HepG2 (cell line): ENCODE measurements around the gene MFAP4. TPM values are rescaled to one million over a fixed set of nuclear protein-coding genes. Genes with fewer than 3 reads are reported as not detected.

Source experiments
- ATAC-seq: fragments of 200-7000 bp; cut with Tn5 transposase; 3 replicates; pipeline ENCODE4 v1.9.1; 2020; ENCODE audit warnings: mild to moderate bottlenecking, moderate library complexity
- BruUV-seq: library from RNA; stranded (reverse); fragments of 400-500 nt; replicated peaks from 2 replicates; lab custom pipeline; 2021; lab: Mats Ljungman, UMichigan
- CTCF ChIA-PET: fragments of 300-600 bp; formaldehyde crosslinking; extraction: SDS; loops from one replicate; lab custom pipeline; 2021; ENCODE audit warnings: low total read pairs, inconsistent platforms, low intra/inter-chr PET ratio; lab: Yijun Ruan, JAX
- POLR2A ChIA-PET: fragments of 350-600 bp; sonication (Branson Sonifier 250); formaldehyde crosslinking; loops from one replicate; lab custom pipeline; 2020; ENCODE audit warnings: antibody characterized with exemption, inconsistent platforms; lab: Yijun Ruan, JAX
- DNase-seq: peaks from one replicate; pipeline ENCODE4 v3.0.0-alpha.2; 2015; ENCODE audit warnings: low spot score
- FAIRE-seq: peaks from 3 replicates; lab custom pipeline; 2011; peaks lifted over from hg19 to GRCh38; lab: Jason Lieb, UNC
- H2AFZ ChIP-seq: one replicate; pipeline ENCODE4 v1.6.1; 2011; ENCODE audit warnings: low read length, inconsistent platforms
- H3K27ac ChIP-seq: fragments of 300-600 bp; 3 replicates; pipeline ENCODE4 v1.8.0; 2011; ENCODE audit warnings: mixed run types, mild to moderate bottlenecking, mixed read lengths, low read length, inconsistent platforms; ENCODE audit not compliant: insufficient read depth; ENCODE audit errors: extremely low read length
- H3K27me3 ChIP-seq, 2 experiments: fragments of 200-600 bp in 1 of 2; 2 replicates in 1 of 2; 3 replicates in 1 of 2; pipeline versions ENCODE4 v1.6.0 to v1.8.0; 2011; ENCODE audit warnings: low read length in 2 of 2, mild to moderate bottlenecking in 2 of 2, moderate library complexity in 2 of 2, inconsistent platforms in 1 of 2; ENCODE audit not compliant: insufficient read depth in 2 of 2, control insufficient read depth in 1 of 2
- H3K36me3 ChIP-seq, 2 experiments: fragments of 200-600 bp in 1 of 2; replicated peaks in 1 of 2; 2 replicates in 1 of 2; 3 replicates in 1 of 2; pipeline versions ENCODE4 v1.5.1 to v1.8.0; 2011; ENCODE audit warnings: low read length in 2 of 2, inconsistent platforms in 1 of 2; ENCODE audit not compliant: insufficient read depth in 2 of 2, control insufficient read depth in 1 of 2
- H3K4me1 ChIP-seq: 2 replicates; pipeline ENCODE4 v1.5.1; 2012; ENCODE audit warnings: low read length, inconsistent platforms; ENCODE audit not compliant: insufficient read depth
- H3K4me2 ChIP-seq: 2 replicates; pipeline ENCODE4 v1.6.0; 2011; ENCODE audit warnings: low read depth, low read length, inconsistent platforms
- H3K4me3 ChIP-seq, 3 experiments: fragments of 200-600 bp in 1 of 3; sonication (generic), shearing (Covaris generic) in 1 of 3; replicated peaks in 1 of 3; 2 replicates each; pipeline ENCODE4 v1.5.1; 2011 to 2016; ENCODE audit warnings: low read length in 3 of 3, inconsistent platforms in 2 of 3, low read depth in 2 of 3, mild to moderate bottlenecking in 2 of 3, control low read depth in 1 of 3, mixed read lengths in 1 of 3; ENCODE audit not compliant: insufficient read depth in 1 of 3
- H3K79me2 ChIP-seq: one replicate; pipeline ENCODE4 v1.6.1; 2011; ENCODE audit warnings: low read length, inconsistent platforms; ENCODE audit not compliant: insufficient read depth
- H3K9ac ChIP-seq: 2 replicates; pipeline ENCODE4 v1.6.0; 2011; ENCODE audit warnings: mild to moderate bottlenecking, low read depth, low read length, inconsistent platforms; ENCODE audit not compliant: insufficient read depth
- H3K9me3 ChIP-seq: 2 replicates; pipeline ENCODE4 v1.5.1; 2012; ENCODE audit warnings: mild to moderate bottlenecking, low read length
- H4K20me1 ChIP-seq: 2 replicates; pipeline ENCODE4 v1.6.0; 2011; ENCODE audit warnings: inconsistent platforms, mild to moderate bottlenecking, low read length, moderate library complexity; ENCODE audit not compliant: insufficient read depth
- EP300 ChIP-seq, 3 experiments: sonication (generic) in 1 of 3; formaldehyde crosslinking in 1 of 3; IDR thresholded peaks; 2 replicates each; pipeline versions ENCODE4 v1.5.1 to v1.6.1; 2011 to 2020; ENCODE audit warnings: low read depth in 2 of 3, low read length in 2 of 3, borderline replicate concordance in 1 of 3, improper control_type of control experiment in 1 of 3, mild to moderate bottlenecking in 1 of 3, missing genetic modification reagents in 1 of 3, moderate library complexity in 1 of 3
- EZH2 ChIP-seq: conservative IDR thresholded peaks from 2 replicates; pipeline ENCODE4 v1.6.1; 2012; ENCODE audit warnings: mild to moderate bottlenecking, low read depth, low read length, moderate library complexity
- HIVEP1 ChIP-seq: sonication (generic); formaldehyde crosslinking; IDR thresholded peaks from 2 replicates; pipeline ENCODE4 v1.4.0; 2020; ENCODE audit warnings: mild to moderate bottlenecking, missing genetic modification reagents
- ZFP36L1 ChIP-seq: sonication (generic); formaldehyde crosslinking; IDR thresholded peaks from 2 replicates; pipeline ENCODE4 v1.8.0; 2022; ENCODE audit warnings: mild to moderate bottlenecking, missing genetic modification reagents, moderate library complexity
- WGBS: methylation state at CpG from one replicate; pipeline ENCODE4 v1.1.6; 2017; ENCODE audit warnings: low lambda C conversion rate; 5-methylcytosine and 5-hydroxymethylcytosine counted together
- in situ Hi-C: cut with HindIII; loops from 2 replicates; pipeline ENCODE4 v1.10.0; 2017; ENCODE audit warnings: low pct_unique_long_range_greater_than_20kb; ENCODE audit not compliant: extremely low pct_ligation_motif_present
- intact Hi-C: fragments of 100-400 bp; cut with micrococcal nuclease; formaldehyde crosslinking; loops from one replicate; pipeline ENCODE4 v1.10.0; 2022; ENCODE audit not compliant: unreplicated experiment
- polyA plus RNA-seq, 8 experiments: library from polyadenylated mRNA; depleted of rRNA in 3 of 8; stranded (reverse) in 7 of 8; unstranded in 1 of 8; fragments of >200 nt; fragmentation: Illumina TruSeq in 4 of 8; extraction: Trizol in 4 of 8; gene quantifications; 2 replicates each; pipeline versions ENCODE4 v1.2.1 to v1.2.3, GENCODE V29; 2011 to 2016; ENCODE audit warnings: low read depth in 4 of 8, missing spikeins in 1 of 8, mixed read lengths in 1 of 8; ENCODE audit not compliant: insufficient read depth in 1 of 8
- total RNA-seq, 5 experiments: library from RNA; depleted of rRNA; stranded (reverse); fragments of >200 nt; fragmentation: Illumina TruSeq; extraction: Trizol; gene quantifications; 2 replicates each; pipeline ENCODE4 v1.2.3, GENCODE V29; 2016; ENCODE audit warnings: low read depth in 1 of 5
- TF ChIP-seq, protein P1 (sequence below): sonication (generic); formaldehyde crosslinking; IDR thresholded peaks from 2 replicates; pipeline ENCODE4 v1.4.0; 2020; ENCODE audit warnings: missing genetic modification reagents
- TF ChIP-seq, protein P2 (sequence below): sonication (generic); formaldehyde crosslinking; IDR thresholded peaks from 2 replicates; pipeline ENCODE4 v1.5.1; 2020; ENCODE audit warnings: mild to moderate bottlenecking, missing genetic modification reagents, borderline replicate concordance
- TF ChIP-seq, protein P3 (sequence below): sonication (generic); formaldehyde crosslinking; IDR thresholded peaks from 2 replicates; pipeline ENCODE4 v1.5.0; 2020; ENCODE audit warnings: missing genetic modification reagents
- TF ChIP-seq, protein P4 (sequence below): sonication (generic); formaldehyde crosslinking; IDR thresholded peaks from 2 replicates; pipeline ENCODE4 v1.5.0; 2020; ENCODE audit warnings: mild to moderate bottlenecking, missing genetic modification reagents
- TF ChIP-seq, protein P5 (sequence below): sonication (generic); formaldehyde crosslinking; IDR thresholded peaks from 2 replicates; pipeline ENCODE4 v1.5.1; 2020; ENCODE audit warnings: missing genetic modification reagents, mild to moderate bottlenecking, borderline replicate concordance

Gene MFAP4
- total and polyA plus RNA-seq, 2 of the 13 experiments (the other 11 are each of a cell fraction or from before 2014, with no cell fraction given): 0.08 TPM; not detected in 1

DNA sequence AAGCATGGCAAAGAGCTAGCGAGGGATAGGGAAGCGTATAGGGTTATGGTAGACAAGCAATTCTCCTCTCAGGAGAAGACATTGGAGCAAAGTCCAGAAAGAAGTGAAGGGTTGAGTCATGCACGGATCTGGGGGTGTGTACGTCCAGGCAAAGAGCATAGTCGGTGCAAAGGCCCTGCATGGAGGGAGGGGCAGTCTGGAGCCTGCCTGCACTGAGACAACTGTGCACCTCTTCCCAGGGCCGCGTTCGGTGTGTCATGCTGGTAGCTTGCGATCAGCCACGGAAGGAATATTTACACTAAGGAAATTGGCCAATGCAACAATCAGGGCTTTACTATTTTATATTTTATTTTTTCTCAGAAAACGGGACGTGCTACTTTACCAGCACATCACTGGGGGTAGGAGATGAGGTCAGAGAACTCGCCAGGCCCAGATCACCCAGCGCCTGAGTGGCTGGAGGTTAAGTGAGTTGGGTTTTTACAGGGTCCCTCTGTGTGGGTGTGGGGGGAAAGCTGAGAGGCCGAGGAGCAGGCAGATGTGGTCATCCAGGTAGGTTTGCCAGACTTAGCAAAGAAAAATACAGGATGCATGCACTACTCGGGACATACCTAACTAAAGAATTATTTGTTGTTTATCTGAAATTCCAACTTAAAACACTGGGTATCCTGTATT, 17.7 kb downstream of the MFAP4 start:
- ATAC-seq: peak; percentile 60
- H2AFZ ChIP-seq: no peak overlapping the region
- FAIRE-seq: peak; percentile 80
- peak overlapping the region; percentile 6 for H3K27ac ChIP-seq
- CTCF ChIA-PET: no interaction called here
- H4K20me1 ChIP-seq: no peaks in the 10 kb centered on the region
- POLR2A ChIA-PET: interaction anchor here (2.0 to 2.7 kb wide), 2 partner anchors 9 to 31 kb away, joined by 8 to 29 read pairs; partner anchors contain the start of gene MAPK7
- in situ Hi-C loops (loop anchor here (10.0 kb wide), 1 partner anchor 396 kb away; no protein-coding TSS in a partner anchor), intact Hi-C loops (no loop called here)
- H3K9me3 ChIP-seq: no peaks in the 10 kb centered on the region
- no TSS peak for BruUV-seq
- H3K4me3 ChIP-seq: no peak overlapping the region
- H3K4me1 ChIP-seq: peaks cover 61% of the 10 kb centered on the region
- peak overlapping the region; percentile 60 for H3K4me2 ChIP-seq
- no peak overlapping the region for H3K9ac ChIP-seq
- no peaks in the 10 kb centered on the region for H3K79me2 ChIP-seq
- 34% methylated on average over 15 of the region's 16 CpGs for WGBS
- no peaks in the 10 kb centered on the region; a peak in 1 of 5 replicates for H3K36me3 ChIP-seq
- peak; percentile 43 for DNase-seq
- no peaks in the 10 kb centered on the region for H3K27me3 ChIP-seq
- TF ChIP-seq, protein P1, sequence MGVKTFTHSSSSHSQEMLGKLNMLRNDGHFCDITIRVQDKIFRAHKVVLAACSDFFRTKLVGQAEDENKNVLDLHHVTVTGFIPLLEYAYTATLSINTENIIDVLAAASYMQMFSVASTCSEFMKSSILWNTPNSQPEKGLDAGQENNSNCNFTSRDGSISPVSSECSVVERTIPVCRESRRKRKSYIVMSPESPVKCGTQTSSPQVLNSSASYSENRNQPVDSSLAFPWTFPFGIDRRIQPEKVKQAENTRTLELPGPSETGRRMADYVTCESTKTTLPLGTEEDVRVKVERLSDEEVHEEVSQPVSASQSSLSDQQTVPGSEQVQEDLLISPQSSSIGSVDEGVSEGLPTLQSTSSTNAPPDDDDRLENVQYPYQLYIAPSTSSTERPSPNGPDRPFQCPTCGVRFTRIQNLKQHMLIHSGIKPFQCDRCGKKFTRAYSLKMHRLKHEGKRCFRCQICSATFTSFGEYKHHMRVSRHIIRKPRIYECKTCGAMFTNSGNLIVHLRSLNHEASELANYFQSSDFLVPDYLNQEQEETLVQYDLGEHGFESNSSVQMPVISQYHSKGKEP (CRISPR knock-in tag): no peak
- no peak for TF ChIP-seq ZFP36L1 (CRISPR knock-in tag)
- TF ChIP-seq, protein P2, sequence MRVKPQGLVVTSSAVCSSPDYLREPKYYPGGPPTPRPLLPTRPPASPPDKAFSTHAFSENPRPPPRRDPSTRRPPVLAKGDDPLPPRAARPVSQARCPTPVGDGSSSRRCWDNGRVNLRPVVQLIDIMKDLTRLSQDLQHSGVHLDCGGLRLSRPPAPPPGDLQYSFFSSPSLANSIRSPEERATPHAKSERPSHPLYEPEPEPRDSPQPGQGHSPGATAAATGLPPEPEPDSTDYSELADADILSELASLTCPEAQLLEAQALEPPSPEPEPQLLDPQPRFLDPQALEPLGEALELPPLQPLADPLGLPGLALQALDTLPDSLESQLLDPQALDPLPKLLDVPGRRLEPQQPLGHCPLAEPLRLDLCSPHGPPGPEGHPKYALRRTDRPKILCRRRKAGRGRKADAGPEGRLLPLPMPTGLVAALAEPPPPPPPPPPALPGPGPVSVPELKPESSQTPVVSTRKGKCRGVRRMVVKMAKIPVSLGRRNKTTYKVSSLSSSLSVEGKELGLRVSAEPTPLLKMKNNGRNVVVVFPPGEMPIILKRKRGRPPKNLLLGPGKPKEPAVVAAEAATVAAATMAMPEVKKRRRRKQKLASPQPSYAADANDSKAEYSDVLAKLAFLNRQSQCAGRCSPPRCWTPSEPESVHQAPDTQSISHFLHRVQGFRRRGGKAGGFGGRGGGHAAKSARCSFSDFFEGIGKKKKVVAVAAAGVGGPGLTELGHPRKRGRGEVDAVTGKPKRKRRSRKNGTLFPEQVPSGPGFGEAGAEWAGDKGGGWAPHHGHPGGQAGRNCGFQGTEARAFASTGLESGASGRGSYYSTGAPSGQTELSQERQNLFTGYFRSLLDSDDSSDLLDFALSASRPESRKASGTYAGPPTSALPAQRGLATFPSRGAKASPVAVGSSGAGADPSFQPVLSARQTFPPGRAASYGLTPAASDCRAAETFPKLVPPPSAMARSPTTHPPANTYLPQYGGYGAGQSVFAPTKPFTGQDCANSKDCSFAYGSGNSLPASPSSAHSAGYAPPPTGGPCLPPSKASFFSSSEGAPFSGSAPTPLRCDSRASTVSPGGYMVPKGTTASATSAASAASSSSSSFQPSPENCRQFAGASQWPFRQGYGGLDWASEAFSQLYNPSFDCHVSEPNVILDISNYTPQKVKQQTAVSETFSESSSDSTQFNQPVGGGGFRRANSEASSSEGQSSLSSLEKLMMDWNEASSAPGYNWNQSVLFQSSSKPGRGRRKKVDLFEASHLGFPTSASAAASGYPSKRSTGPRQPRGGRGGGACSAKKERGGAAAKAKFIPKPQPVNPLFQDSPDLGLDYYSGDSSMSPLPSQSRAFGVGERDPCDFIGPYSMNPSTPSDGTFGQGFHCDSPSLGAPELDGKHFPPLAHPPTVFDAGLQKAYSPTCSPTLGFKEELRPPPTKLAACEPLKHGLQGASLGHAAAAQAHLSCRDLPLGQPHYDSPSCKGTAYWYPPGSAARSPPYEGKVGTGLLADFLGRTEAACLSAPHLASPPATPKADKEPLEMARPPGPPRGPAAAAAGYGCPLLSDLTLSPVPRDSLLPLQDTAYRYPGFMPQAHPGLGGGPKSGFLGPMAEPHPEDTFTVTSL (CRISPR knock-in tag): no peak
- no peak for TF ChIP-seq EP300 (IDR thresholded peaks at IDR 0.05; ENCODE audit: low read depth in 2 of 2, low read length in 2 of 2)
- no peak for TF ChIP-seq EP300 (CRISPR knock-in tag; IDR thresholded peaks at IDR 0.05; ENCODE audit: borderline replicate concordance)
- TF ChIP-seq, protein P3, sequence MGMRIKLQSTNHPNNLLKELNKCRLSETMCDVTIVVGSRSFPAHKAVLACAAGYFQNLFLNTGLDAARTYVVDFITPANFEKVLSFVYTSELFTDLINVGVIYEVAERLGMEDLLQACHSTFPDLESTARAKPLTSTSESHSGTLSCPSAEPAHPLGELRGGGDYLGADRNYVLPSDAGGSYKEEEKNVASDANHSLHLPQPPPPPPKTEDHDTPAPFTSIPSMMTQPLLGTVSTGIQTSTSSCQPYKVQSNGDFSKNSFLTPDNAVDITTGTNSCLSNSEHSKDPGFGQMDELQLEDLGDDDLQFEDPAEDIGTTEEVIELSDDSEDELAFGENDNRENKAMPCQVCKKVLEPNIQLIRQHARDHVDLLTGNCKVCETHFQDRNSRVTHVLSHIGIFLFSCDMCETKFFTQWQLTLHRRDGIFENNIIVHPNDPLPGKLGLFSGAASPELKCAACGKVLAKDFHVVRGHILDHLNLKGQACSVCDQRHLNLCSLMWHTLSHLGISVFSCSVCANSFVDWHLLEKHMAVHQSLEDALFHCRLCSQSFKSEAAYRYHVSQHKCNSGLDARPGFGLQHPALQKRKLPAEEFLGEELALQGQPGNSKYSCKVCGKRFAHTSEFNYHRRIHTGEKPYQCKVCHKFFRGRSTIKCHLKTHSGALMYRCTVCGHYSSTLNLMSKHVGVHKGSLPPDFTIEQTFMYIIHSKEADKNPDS (CRISPR knock-in tag): no peak
- TF ChIP-seq EZH2: no peak
- TF ChIP-seq, protein P4, sequence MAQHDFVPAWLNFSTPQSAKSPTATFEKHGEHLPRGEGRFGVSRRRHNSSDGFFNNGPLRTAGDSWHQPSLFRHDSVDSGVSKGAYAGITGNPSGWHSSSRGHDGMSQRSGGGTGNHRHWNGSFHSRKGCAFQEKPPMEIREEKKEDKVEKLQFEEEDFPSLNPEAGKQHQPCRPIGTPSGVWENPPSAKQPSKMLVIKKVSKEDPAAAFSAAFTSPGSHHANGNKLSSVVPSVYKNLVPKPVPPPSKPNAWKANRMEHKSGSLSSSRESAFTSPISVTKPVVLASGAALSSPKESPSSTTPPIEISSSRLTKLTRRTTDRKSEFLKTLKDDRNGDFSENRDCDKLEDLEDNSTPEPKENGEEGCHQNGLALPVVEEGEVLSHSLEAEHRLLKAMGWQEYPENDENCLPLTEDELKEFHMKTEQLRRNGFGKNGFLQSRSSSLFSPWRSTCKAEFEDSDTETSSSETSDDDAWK (CRISPR knock-in tag): no peak
- no peak for TF ChIP-seq HIVEP1 (CRISPR knock-in tag)
- TF ChIP-seq, protein P5, sequence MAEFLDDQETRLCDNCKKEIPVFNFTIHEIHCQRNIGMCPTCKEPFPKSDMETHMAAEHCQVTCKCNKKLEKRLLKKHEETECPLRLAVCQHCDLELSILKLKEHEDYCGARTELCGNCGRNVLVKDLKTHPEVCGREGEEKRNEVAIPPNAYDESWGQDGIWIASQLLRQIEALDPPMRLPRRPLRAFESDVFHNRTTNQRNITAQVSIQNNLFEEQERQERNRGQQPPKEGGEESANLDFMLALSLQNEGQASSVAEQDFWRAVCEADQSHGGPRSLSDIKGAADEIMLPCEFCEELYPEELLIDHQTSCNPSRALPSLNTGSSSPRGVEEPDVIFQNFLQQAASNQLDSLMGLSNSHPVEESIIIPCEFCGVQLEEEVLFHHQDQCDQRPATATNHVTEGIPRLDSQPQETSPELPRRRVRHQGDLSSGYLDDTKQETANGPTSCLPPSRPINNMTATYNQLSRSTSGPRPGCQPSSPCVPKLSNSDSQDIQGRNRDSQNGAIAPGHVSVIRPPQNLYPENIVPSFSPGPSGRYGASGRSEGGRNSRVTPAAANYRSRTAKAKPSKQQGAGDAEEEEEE (CRISPR knock-in tag): no peak
